OCI-LY3 (cell line): ENCODE results near the gene SSTR5.

Source experiments
- EZH2phosphoT487 ChIP-seq: fragments of 200-600 bp; shearing (Covaris generic); IDR thresholded peaks from 2 replicates; pipeline ENCODE4 v1.6.1; 2018; ENCODE audit warnings: antibody characterized with exemption, mixed run types, low read depth
- TF ChIP-seq, protein P1 (sequence below): fragments of 200-600, 300-600 bp; sonication (generic); IDR thresholded peaks from 2 replicates; pipeline ENCODE4 v1.5.1; 2014; ENCODE audit warnings: antibody characterized with exemption, low read length, low read depth

DNA sequence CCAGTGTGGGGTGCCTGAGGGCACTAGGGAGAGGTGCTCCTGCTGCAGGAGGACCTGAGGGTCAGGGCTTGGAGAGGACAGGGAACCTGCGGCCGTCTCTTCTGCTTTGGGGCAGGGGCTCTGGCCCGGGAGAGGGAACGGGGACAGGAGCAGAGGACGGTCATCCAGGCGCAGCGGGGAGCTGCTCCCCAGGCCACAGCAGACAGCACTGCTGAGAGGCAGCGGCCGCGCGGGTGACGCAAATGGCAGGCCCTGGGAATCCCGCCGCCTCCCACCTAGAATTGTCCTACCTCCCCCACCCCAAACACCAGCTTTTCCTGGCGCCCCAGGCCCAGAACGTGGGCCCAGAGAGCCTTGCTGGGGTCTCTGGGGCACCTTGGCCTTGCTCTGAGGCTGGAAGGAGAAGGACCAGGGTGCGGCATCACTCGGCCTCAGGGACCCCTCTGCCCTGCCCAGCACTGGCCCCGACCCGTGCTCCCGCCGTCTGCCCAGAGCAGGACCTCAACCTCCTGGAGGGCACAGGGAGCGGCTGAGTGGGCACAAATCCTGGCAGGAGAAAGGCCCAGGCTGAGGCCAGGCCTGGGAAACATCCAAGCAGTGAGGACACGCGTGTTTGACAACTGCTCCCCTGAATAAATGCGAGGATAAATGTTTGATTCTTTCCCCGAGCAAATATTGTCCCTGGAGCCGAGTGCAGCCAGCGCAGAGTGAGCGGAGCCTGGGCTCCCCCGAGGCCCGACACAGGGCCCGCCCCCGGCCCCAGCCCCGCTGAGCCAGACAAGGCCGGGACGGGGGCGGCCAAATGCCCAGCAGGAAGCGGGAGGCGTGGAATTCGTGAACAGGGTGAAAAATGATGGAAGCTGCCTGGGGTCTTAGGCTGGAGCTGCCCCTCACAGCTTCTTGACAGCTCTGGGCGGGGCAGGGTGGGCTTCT is 8.5 kb downstream of the SSTR5 start:
- TF ChIP-seq, protein P1, sequence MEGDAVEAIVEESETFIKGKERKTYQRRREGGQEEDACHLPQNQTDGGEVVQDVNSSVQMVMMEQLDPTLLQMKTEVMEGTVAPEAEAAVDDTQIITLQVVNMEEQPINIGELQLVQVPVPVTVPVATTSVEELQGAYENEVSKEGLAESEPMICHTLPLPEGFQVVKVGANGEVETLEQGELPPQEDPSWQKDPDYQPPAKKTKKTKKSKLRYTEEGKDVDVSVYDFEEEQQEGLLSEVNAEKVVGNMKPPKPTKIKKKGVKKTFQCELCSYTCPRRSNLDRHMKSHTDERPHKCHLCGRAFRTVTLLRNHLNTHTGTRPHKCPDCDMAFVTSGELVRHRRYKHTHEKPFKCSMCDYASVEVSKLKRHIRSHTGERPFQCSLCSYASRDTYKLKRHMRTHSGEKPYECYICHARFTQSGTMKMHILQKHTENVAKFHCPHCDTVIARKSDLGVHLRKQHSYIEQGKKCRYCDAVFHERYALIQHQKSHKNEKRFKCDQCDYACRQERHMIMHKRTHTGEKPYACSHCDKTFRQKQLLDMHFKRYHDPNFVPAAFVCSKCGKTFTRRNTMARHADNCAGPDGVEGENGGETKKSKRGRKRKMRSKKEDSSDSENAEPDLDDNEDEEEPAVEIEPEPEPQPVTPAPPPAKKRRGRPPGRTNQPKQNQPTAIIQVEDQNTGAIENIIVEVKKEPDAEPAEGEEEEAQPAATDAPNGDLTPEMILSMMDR = no peak
- TF ChIP-seq EZH2phosphoT487 = no peak
